GM23338 (cell line): ENCODE results near the gene GLIS2. TPM values are rescaled to one million over a fixed set of nuclear protein-coding genes. Genes with fewer than 3 reads are reported as not detected.

Experiments
- ATAC-seq: fragments of 200-7000 bp; cut with Tn5 transposase; 3 replicates; pipeline ENCODE4 v1.9.1; 2020
- DNase-seq: peaks from one replicate; pipeline ENCODE4 v3.0.0-alpha.2; 2015; ENCODE audit warnings: low spot score
- H2AFZ ChIP-seq: fragments of 200-600 bp; sonication (generic); 2 replicates; pipeline ENCODE4 v1.8.0; 2016; ENCODE audit warnings: antibody characterized with exemption, mild to moderate bottlenecking, moderate library complexity
- H3F3A ChIP-seq: fragments of 200-600 bp; sonication (generic); replicated peaks from 2 replicates; pipeline ENCODE4 v1.8.0; 2017; ENCODE audit warnings: antibody characterized with exemption, mixed run types, low read depth
- H3K27ac ChIP-seq: fragments of 200-600 bp; sonication (generic); 2 replicates; pipeline ENCODE4 v1.6.1; 2016; ENCODE audit warnings: low read depth
- H3K27me3 ChIP-seq: fragments of 200-600 bp; sonication (generic); 2 replicates; pipeline ENCODE4 v1.8.0; 2016; ENCODE audit warnings: mild to moderate bottlenecking, mixed run types, moderate library complexity; ENCODE audit not compliant: insufficient read depth
- H3K36me3 ChIP-seq: fragments of 200-600 bp; sonication (generic); 2 replicates; pipeline ENCODE4 v1.8.0; 2016; ENCODE audit warnings: mild to moderate bottlenecking; ENCODE audit not compliant: insufficient read depth
- H3K4me1 ChIP-seq: fragments of 200-600 bp; sonication (generic); 2 replicates; pipeline ENCODE4 v1.8.0; 2016; ENCODE audit warnings: mild to moderate bottlenecking, moderate library complexity; ENCODE audit not compliant: insufficient read depth
- H3K4me2 ChIP-seq: fragments of 200-600 bp; sonication (generic); 2 replicates; pipeline ENCODE4 v1.7.1; 2017; ENCODE audit warnings: mixed run types
- H3K4me3 ChIP-seq: fragments of 200-600 bp; sonication (generic); 2 replicates; pipeline ENCODE4 v1.6.1; 2016; ENCODE audit warnings: mixed run types
- H3K79me2 ChIP-seq: fragments of 200-600 bp; sonication (generic); replicated peaks from 2 replicates; pipeline ENCODE4 v1.8.0; 2017; ENCODE audit warnings: mild to moderate bottlenecking; ENCODE audit not compliant: insufficient read depth
- H3K9me2 ChIP-seq: fragments of 200-600 bp; sonication (generic); 2 replicates; pipeline ENCODE4 v1.8.0; 2017; ENCODE audit not compliant: insufficient read depth
- H4K20me1 ChIP-seq: fragments of 200-600 bp; sonication (generic); replicated peaks from 2 replicates; pipeline ENCODE4 v1.8.0; 2017; ENCODE audit warnings: mild to moderate bottlenecking; ENCODE audit not compliant: insufficient read depth
- H3K27ac Mint-ChIP-seq: 2 replicates; pipeline ENCODE4 v1.8.0; 2020; ENCODE audit warnings: inconsistent platforms, mild to moderate bottlenecking, moderate library complexity, mixed read lengths
- H3K27me3 Mint-ChIP-seq: 3 replicates; pipeline ENCODE4 v1.8.0; 2022; ENCODE audit warnings: low read depth, mild to moderate bottlenecking, moderate library complexity, mixed read lengths, inconsistent platforms; ENCODE audit not compliant: insufficient read depth, poor library complexity
- H3K36me3 Mint-ChIP-seq: 3 replicates; pipeline ENCODE4 v1.8.0; 2021; ENCODE audit warnings: low read depth, mild to moderate bottlenecking, inconsistent platforms, moderate library complexity, mixed read lengths
- H3K4me1 Mint-ChIP-seq: 3 replicates; pipeline ENCODE4 v1.8.0; 2020; ENCODE audit warnings: mild to moderate bottlenecking, inconsistent platforms, mixed read lengths
- H3K4me3 Mint-ChIP-seq: 3 replicates; pipeline ENCODE4 v1.8.0; 2021; ENCODE audit warnings: moderate library complexity, mild to moderate bottlenecking, inconsistent platforms, mixed read lengths
- H3K9me3 Mint-ChIP-seq: 3 replicates; pipeline ENCODE4 v1.8.0; 2020; ENCODE audit warnings: moderate library complexity, mild to moderate bottlenecking, inconsistent platforms, mixed read lengths
- CREB1 ChIP-seq: fragments of 250-450 bp; sonication (Bioruptor Pico); IDR thresholded peaks from 2 replicates; pipeline ENCODE4 v1.5.0; 2020; ENCODE audit warnings: low read depth, mild to moderate bottlenecking, moderate library complexity
- CTCF ChIP-seq, 2 experiments: fragments of 200-600 bp in 1 of 2; sonication (generic) in 1 of 2; conservative IDR thresholded peaks; 2 replicates each; pipeline versions ENCODE4 v1.5.1 to v1.6.1; 2016 to 2017; ENCODE audit warnings: antibody characterized with exemption in 2 of 2, low read depth in 2 of 2, mild to moderate bottlenecking in 2 of 2, moderate library complexity in 1 of 2
- EZH2 ChIP-seq: fragments of 200-600 bp; sonication (generic); IDR thresholded peaks from one replicate; pipeline ENCODE4 v1.8.0; 2017; ENCODE audit warnings: antibody characterized with exemption, mild to moderate bottlenecking, low read depth; ENCODE audit not compliant: unreplicated experiment
- EZH2phosphoT487 ChIP-seq: fragments of 200-600 bp; sonication (generic); IDR thresholded peaks from one replicate; pipeline ENCODE4 v1.8.1; 2018; ENCODE audit warnings: antibody characterized with exemption; ENCODE audit not compliant: unreplicated experiment
- JUNB ChIP-seq: IDR thresholded peaks from one replicate; pipeline ENCODE4 v1.6.1; 2016; ENCODE audit warnings: antibody characterized with exemption; ENCODE audit not compliant: unreplicated experiment
- NANOG ChIP-seq: IDR thresholded peaks from 2 replicates; pipeline ENCODE4 v1.6.1; 2016; ENCODE audit warnings: antibody characterized with exemption, borderline replicate concordance
- POLR2AphosphoS5 ChIP-seq: IDR thresholded peaks from 2 replicates; pipeline ENCODE4 v1.6.1; 2016; ENCODE audit warnings: antibody characterized with exemption, low read depth
- STAT1 ChIP-seq: IDR thresholded peaks from one replicate; pipeline ENCODE4 v1.6.1; 2016; ENCODE audit warnings: antibody characterized with exemption; ENCODE audit not compliant: unreplicated experiment
- ZNF114 ChIP-seq: fragments of 250-450 bp; sonication (Bioruptor Pico); IDR thresholded peaks from 2 replicates; pipeline ENCODE4 v1.5.0; 2020; ENCODE audit warnings: mild to moderate bottlenecking, moderate library complexity
- ZNF331 ChIP-seq: fragments of 250-450 bp; sonication (Bioruptor Pico); IDR thresholded peaks from 2 replicates; pipeline ENCODE4 v1.5.0; 2020; ENCODE audit warnings: low read depth, mild to moderate bottlenecking, moderate library complexity
- polyA plus RNA-seq: library from polyadenylated mRNA; unstranded; fragments of >200 nt; fragmentation: Nextera tagmentation; extraction: Ambion mirVana; gene quantifications from 2 replicates; pipeline ENCODE4 v1.2.1, GENCODE V29; 2016
- total RNA-seq: library from RNA; depleted of rRNA; stranded (reverse); fragments of >200 nt; shearing (Covaris generic); gene quantifications from 2 replicates; pipeline ENCODE4 v1.2.3, GENCODE V29; 2014
- TF ChIP-seq, protein P1 (sequence below): IDR thresholded peaks from one replicate; pipeline ENCODE4 v1.6.1; 2018; ENCODE audit warnings: antibody characterized with exemption; ENCODE audit not compliant: unreplicated experiment
- TF ChIP-seq, protein P2 (sequence below): IDR thresholded peaks from 2 replicates; pipeline ENCODE4 v1.6.1; 2016; ENCODE audit warnings: antibody characterized with exemption
- TF ChIP-seq, protein P3 (sequence below): fragments of 250-450 bp; sonication (Bioruptor Pico); IDR thresholded peaks from 2 replicates; pipeline ENCODE4 v1.5.0; 2020; ENCODE audit warnings: mild to moderate bottlenecking, moderate library complexity

Gene GLIS2
- total and polyA plus RNA-seq, 2 experiments from 2014 or later = 8.2 to 10.2 TPM

- no peaks in the 10 kb centered on the region for H3K36me3 Mint-ChIP-seq
- no peak overlapping the region for H3K27ac Mint-ChIP-seq
- H3K27ac ChIP-seq = no peak overlapping the region
Measured at GRCh38 chr16:4361033-4361943, 45.4 kb downstream of the GLIS2 start.

More at GRCh38 chr16:4361033-4361943, 45.4 kb downstream of the GLIS2 start:
- TF ChIP-seq CTCF (conservative IDR thresholded peaks at IDR 0.05; ENCODE audit: low read depth in 2 of 2) (no peak), POLR2AphosphoS5 (no peak), ZNF114 (CRISPR knock-in tag) (no peak), EZH2 (no peak), EZH2phosphoT487 (no peak), JUNB (no peak), STAT1 (no peak), NANOG (no peak), ZNF331 (CRISPR knock-in tag) (no peak), CREB1 (CRISPR knock-in tag) (no peak)
- TF ChIP-seq, protein P1, sequence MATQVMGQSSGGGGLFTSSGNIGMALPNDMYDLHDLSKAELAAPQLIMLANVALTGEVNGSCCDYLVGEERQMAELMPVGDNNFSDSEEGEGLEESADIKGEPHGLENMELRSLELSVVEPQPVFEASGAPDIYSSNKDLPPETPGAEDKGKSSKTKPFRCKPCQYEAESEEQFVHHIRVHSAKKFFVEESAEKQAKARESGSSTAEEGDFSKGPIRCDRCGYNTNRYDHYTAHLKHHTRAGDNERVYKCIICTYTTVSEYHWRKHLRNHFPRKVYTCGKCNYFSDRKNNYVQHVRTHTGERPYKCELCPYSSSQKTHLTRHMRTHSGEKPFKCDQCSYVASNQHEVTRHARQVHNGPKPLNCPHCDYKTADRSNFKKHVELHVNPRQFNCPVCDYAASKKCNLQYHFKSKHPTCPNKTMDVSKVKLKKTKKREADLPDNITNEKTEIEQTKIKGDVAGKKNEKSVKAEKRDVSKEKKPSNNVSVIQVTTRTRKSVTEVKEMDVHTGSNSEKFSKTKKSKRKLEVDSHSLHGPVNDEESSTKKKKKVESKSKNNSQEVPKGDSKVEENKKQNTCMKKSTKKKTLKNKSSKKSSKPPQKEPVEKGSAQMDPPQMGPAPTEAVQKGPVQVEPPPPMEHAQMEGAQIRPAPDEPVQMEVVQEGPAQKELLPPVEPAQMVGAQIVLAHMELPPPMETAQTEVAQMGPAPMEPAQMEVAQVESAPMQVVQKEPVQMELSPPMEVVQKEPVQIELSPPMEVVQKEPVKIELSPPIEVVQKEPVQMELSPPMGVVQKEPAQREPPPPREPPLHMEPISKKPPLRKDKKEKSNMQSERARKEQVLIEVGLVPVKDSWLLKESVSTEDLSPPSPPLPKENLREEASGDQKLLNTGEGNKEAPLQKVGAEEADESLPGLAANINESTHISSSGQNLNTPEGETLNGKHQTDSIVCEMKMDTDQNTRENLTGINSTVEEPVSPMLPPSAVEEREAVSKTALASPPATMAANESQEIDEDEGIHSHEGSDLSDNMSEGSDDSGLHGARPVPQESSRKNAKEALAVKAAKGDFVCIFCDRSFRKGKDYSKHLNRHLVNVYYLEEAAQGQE = no peak
- TF ChIP-seq, protein P2, sequence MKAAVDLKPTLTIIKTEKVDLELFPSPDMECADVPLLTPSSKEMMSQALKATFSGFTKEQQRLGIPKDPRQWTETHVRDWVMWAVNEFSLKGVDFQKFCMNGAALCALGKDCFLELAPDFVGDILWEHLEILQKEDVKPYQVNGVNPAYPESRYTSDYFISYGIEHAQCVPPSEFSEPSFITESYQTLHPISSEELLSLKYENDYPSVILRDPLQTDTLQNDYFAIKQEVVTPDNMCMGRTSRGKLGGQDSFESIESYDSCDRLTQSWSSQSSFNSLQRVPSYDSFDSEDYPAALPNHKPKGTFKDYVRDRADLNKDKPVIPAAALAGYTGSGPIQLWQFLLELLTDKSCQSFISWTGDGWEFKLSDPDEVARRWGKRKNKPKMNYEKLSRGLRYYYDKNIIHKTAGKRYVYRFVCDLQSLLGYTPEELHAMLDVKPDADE = no peak
- TF ChIP-seq, protein P3, sequence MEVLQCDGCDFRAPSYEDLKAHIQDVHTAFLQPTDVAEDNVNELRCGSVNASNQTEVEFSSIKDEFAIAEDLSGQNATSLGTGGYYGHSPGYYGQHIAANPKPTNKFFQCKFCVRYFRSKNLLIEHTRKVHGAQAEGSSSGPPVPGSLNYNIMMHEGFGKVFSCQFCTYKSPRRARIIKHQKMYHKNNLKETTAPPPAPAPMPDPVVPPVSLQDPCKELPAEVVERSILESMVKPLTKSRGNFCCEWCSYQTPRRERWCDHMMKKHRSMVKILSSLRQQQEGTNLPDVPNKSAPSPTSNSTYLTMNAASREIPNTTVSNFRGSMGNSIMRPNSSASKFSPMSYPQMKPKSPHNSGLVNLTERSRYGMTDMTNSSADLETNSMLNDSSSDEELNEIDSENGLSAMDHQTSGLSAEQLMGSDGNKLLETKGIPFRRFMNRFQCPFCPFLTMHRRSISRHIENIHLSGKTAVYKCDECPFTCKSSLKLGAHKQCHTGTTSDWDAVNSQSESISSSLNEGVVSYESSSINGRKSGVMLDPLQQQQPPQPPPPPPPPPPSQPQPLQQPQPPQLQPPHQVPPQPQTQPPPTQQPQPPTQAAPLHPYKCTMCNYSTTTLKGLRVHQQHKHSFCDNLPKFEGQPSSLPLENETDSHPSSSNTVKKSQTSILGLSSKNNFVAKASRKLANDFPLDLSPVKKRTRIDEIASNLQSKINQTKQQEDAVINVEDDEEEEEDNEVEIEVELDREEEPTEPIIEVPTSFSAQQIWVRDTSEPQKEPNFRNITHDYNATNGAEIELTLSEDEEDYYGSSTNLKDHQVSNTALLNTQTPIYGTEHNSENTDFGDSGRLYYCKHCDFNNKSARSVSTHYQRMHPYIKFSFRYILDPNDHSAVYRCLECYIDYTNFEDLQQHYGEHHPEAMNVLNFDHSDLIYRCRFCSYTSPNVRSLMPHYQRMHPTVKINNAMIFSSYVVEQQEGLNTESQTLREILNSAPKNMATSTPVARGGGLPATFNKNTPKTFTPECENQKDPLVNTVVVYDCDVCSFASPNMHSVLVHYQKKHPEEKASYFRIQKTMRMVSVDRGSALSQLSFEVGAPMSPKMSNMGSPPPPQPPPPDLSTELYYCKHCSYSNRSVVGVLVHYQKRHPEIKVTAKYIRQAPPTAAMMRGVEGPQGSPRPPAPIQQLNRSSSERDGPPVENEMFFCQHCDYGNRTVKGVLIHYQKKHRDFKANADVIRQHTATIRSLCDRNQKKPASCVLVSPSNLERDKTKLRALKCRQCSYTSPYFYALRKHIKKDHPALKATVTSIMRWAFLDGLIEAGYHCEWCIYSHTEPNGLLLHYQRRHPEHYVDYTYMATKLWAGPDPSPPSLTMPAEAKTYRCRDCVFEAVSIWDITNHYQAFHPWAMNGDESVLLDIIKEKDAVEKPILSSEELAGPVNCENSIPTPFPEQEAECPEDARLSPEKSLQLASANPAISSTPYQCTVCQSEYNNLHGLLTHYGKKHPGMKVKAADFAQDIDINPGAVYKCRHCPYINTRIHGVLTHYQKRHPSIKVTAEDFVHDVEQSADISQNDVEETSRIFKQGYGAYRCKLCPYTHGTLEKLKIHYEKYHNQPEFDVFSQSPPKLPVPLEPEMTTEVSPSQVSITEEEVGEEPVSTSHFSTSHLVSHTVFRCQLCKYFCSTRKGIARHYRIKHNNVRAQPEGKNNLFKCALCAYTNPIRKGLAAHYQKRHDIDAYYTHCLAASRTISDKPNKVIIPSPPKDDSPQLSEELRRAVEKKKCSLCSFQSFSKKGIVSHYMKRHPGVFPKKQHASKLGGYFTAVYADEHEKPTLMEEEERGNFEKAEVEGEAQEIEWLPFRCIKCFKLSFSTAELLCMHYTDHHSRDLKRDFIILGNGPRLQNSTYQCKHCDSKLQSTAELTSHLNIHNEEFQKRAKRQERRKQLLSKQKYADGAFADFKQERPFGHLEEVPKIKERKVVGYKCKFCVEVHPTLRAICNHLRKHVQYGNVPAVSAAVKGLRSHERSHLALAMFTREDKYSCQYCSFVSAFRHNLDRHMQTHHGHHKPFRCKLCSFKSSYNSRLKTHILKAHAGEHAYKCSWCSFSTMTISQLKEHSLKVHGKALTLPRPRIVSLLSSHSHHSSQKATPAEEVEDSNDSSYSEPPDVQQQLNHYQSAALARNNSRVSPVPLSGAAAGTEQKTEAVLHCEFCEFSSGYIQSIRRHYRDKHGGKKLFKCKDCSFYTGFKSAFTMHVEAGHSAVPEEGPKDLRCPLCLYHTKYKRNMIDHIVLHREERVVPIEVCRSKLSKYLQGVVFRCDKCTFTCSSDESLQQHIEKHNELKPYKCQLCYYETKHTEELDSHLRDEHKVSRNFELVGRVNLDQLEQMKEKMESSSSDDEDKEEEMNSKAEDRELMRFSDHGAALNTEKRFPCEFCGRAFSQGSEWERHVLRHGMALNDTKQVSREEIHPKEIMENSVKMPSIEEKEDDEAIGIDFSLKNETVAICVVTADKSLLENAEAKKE (CRISPR knock-in tag) = no peak
- no peak overlapping the region for H2AFZ ChIP-seq
- H3K36me3 ChIP-seq = no peaks in the 10 kb centered on the region
- no peak overlapping the region for H3K4me3 ChIP-seq
- H3K9me2 ChIP-seq = no peaks in the 10 kb centered on the region
- Mint-ChIP-seq H3K4me3 (no peak overlapping the region), H3K27me3 (peaks cover 6% of the 10 kb centered on the region), H3K4me1 (no peaks in the 10 kb centered on the region; the same call in 1 of the 3 replicates), H3K9me3 (no peaks in the 10 kb centered on the region)
- H3F3A ChIP-seq = 0 out of 2 replicates have a peak, but pooled peaks cover 4% of the 10 kb centered on the region
- no peaks in the 10 kb centered on the region for H3K79me2 ChIP-seq
- no peaks in the 10 kb centered on the region for H4K20me1 ChIP-seq
- no peaks in the 10 kb centered on the region for H3K4me1 ChIP-seq
- DNase-seq (no peak), ATAC-seq (no peak)
- H3K4me2 ChIP-seq = no peak overlapping the region
- H3K27me3 ChIP-seq = no peaks in the 10 kb centered on the region
